ENCODE results near the gene SPACA4. TPM values are rescaled to one million over a fixed set of nuclear protein-coding genes. Genes with fewer than 3 reads are reported as not detected.
A peak's percentile ranks its signal among the peaks of the same experiment; 100 is the strongest.

Gene SPACA4
- total and polyA plus RNA-seq, 9 of the 15 experiments (the other 6 are each of a cell fraction or from before 2014, with no cell fraction given), result not detected

DNA sequence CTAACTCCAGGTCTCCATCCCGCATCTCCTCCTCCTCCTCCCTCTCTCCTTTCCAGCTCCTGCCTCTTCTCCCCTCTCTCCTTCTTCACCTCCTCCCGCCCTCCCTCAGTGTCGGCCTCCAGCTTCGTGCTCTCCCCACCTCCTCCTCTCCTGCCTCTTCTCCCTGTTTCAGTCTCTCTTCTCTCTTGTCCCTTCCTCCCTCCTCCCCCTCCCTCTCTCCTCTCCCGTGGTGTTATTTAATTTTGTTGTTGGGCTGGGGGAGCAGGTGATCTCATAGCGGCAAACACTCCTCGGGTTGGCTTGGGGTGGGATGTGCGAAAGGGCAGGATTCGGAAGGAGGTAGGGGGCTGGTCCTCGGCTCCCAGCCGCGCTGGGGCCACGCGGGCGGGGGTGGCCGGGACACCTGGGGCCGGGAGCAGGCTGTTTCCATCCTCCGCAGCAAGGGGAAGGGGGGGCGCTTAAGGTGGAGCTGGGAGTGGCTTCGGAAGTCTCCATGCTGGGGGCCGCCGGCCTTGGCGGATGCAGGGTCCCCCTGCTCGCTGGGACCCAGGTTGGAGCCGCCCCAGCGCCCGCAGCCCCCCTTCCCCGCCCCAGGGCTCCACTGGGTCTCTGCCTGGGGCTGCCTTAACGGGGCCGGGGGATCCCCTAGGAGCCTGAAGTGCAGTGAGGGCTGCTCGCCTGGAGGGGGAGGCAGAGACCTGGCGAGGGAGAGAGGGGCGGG is 39.6 kb downstream of the SPACA4 start, which contains the start of gene CA11 (continued):
- TF ChIP-seq, protein P1, sequence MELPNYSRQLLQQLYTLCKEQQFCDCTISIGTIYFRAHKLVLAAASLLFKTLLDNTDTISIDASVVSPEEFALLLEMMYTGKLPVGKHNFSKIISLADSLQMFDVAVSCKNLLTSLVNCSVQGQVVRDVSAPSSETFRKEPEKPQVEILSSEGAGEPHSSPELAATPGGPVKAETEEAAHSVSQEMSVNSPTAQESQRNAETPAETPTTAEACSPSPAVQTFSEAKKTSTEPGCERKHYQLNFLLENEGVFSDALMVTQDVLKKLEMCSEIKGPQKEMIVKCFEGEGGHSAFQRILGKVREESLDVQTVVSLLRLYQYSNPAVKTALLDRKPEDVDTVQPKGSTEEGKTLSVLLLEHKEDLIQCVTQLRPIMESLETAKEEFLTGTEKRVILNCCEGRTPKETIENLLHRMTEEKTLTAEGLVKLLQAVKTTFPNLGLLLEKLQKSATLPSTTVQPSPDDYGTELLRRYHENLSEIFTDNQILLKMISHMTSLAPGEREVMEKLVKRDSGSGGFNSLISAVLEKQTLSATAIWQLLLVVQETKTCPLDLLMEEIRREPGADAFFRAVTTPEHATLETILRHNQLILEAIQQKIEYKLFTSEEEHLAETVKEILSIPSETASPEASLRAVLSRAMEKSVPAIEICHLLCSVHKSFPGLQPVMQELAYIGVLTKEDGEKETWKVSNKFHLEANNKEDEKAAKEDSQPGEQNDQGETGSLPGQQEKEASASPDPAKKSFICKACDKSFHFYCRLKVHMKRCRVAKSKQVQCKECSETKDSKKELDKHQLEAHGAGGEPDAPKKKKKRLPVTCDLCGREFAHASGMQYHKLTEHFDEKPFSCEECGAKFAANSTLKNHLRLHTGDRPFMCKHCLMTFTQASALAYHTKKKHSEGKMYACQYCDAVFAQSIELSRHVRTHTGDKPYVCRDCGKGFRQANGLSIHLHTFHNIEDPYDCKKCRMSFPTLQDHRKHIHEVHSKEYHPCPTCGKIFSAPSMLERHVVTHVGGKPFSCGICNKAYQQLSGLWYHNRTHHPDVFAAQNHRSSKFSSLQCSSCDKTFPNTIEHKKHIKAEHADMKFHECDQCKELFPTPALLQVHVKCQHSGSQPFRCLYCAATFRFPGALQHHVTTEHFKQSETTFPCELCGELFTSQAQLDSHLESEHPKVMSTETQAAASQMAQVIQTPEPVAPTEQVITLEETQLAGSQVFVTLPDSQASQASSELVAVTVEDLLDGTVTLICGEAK (IDR thresholded peaks at IDR 0.05), result peak; percentile 68; the same call in 1 of the 2 replicates
- TF ChIP-seq, protein P1 (CRISPR knock-in tag; IDR thresholded peaks at IDR 0.05), result no peak
- TF ChIP-seq SMARCE1 (IDR thresholded peaks at IDR 0.05) (0 out of 2 replicates have a peak, but pooled peaks have one; percentile 59), PHB (CRISPR knock-in tag; IDR thresholded peaks at IDR 0.05) (no peak), ZKSCAN3 (CRISPR knock-in tag; IDR thresholded peaks at IDR 0.05) (no peak), FOXJ2 (tag; IDR thresholded peaks at IDR 0.05) (peak; percentile 44; the same call in 1 of the 2 replicates), ZBTB7A (IDR thresholded peaks at IDR 0.05; ENCODE audit: borderline replicate concordance, control insufficient read depth, low read depth, low read length) (peak; percentile 88), IFI16 (CRISPR knock-in tag; IDR thresholded peaks at IDR 0.05) (no peak), EP400 (IDR thresholded peaks at IDR 0.05) (peak; percentile 73; the same call in 1 of the 2 replicates), KLF16 (IDR thresholded peaks at IDR 0.05) (peak; percentile 69)
- TF ChIP-seq, protein P2, sequence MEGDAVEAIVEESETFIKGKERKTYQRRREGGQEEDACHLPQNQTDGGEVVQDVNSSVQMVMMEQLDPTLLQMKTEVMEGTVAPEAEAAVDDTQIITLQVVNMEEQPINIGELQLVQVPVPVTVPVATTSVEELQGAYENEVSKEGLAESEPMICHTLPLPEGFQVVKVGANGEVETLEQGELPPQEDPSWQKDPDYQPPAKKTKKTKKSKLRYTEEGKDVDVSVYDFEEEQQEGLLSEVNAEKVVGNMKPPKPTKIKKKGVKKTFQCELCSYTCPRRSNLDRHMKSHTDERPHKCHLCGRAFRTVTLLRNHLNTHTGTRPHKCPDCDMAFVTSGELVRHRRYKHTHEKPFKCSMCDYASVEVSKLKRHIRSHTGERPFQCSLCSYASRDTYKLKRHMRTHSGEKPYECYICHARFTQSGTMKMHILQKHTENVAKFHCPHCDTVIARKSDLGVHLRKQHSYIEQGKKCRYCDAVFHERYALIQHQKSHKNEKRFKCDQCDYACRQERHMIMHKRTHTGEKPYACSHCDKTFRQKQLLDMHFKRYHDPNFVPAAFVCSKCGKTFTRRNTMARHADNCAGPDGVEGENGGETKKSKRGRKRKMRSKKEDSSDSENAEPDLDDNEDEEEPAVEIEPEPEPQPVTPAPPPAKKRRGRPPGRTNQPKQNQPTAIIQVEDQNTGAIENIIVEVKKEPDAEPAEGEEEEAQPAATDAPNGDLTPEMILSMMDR (IDR thresholded peaks at IDR 0.05 in 2 of 3, conservative IDR thresholded peaks at IDR 0.05 in 1 of 3; ENCODE audit: insufficient read depth in 2 of 3, low read depth in 1 of 3, low read length in 3 of 3), result peak; percentile 75 to 96 (median 95)
- TF ChIP-seq, protein P3, sequence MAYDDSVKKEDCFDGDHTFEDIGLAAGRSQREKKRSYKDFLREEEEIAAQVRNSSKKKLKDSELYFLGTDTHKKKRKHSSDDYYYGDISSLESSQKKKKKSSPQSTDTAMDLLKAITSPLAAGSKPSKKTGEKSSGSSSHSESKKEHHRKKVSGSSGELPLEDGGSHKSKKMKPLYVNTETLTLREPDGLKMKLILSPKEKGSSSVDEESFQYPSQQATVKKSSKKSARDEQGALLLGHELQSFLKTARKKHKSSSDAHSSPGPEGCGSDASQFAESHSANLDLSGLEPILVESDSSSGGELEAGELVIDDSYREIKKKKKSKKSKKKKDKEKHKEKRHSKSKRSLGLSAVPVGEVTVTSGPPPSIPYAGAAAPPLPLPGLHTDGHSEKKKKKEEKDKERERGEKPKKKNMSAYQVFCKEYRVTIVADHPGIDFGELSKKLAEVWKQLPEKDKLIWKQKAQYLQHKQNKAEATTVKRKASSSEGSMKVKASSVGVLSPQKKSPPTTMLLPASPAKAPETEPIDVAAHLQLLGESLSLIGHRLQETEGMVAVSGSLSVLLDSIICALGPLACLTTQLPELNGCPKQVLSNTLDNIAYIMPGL (CRISPR knock-in tag; IDR thresholded peaks at IDR 0.05), result peak; percentile 52; the same call in 1 of the 2 replicates
- TF ChIP-seq, protein P4, sequence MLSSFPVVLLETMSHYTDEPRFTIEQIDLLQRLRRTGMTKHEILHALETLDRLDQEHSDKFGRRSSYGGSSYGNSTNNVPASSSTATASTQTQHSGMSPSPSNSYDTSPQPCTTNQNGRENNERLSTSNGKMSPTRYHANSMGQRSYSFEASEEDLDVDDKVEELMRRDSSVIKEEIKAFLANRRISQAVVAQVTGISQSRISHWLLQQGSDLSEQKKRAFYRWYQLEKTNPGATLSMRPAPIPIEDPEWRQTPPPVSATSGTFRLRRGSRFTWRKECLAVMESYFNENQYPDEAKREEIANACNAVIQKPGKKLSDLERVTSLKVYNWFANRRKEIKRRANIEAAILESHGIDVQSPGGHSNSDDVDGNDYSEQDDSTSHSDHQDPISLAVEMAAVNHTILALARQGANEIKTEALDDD (IDR thresholded peaks at IDR 0.05), result no peak
